OCI-LY7 (cell line): ENCODE measurements around the gene TOM1L2. TPM values are rescaled to one million over a fixed set of nuclear protein-coding genes. Genes with fewer than 3 reads are reported as not detected.

Source experiments
- BruUV-seq: library from RNA; stranded (reverse); fragments of 400-500 nt; replicated peaks from 2 replicates; lab custom pipeline; 2021; lab: Mats Ljungman, UMichigan
- CTCF ChIA-PET: fragments of 300-600 bp; sonication (Branson Sonifier 250); formaldehyde crosslinking; loops from one replicate; lab custom pipeline; 2022; ENCODE audit warnings: antibody characterized with exemption; ENCODE audit not compliant: unreplicated experiment; lab: Charles Lee
- POLR2A ChIA-PET: fragments of 300-600 bp; sonication (Branson Sonifier 250); formaldehyde crosslinking; loops from one replicate; lab custom pipeline; 2022; ENCODE audit warnings: antibody characterized with exemption; lab: Charles Lee
- DNase-seq: peaks from one replicate; pipeline ENCODE4 v3.0.0-alpha.2; 2015; ENCODE audit warnings: low spot score
- H2AFZ ChIP-seq: fragments of 200-600 bp; sonication (generic), shearing (Covaris generic); 2 replicates; pipeline ENCODE4 v1.6.1; 2014; ENCODE audit warnings: mild to moderate bottlenecking, antibody characterized with exemption, low read length, moderate library complexity
- H3K27ac ChIP-seq: fragments of 200-600 bp; sonication (generic); 2 replicates; pipeline ENCODE4 v1.5.1; 2014; ENCODE audit warnings: mixed run types, low read depth, mild to moderate bottlenecking, moderate library complexity, low read length, inconsistent platforms; ENCODE audit not compliant: poor library complexity, severe bottlenecking
- H3K36me3 ChIP-seq: fragments of 200-600 bp; sonication (generic); 2 replicates; pipeline ENCODE4 v1.6.1; 2014; ENCODE audit warnings: mild to moderate bottlenecking, antibody characterized with exemption, low read length, moderate library complexity, mixed read lengths; ENCODE audit not compliant: insufficient read depth
- H3K4me1 ChIP-seq: fragments of 200-600 bp; sonication (generic); 2 replicates; pipeline ENCODE4 v1.5.1; 2014; ENCODE audit warnings: mild to moderate bottlenecking, low read length; ENCODE audit not compliant: insufficient read depth, poor library complexity, severe bottlenecking
- H3K4me2 ChIP-seq: fragments of 200-600 bp; sonication (generic); 2 replicates; pipeline ENCODE4 v1.6.1; 2014; ENCODE audit warnings: mild to moderate bottlenecking, low read length
- H3K4me3 ChIP-seq: fragments of 200-600 bp; sonication (generic); 2 replicates; pipeline ENCODE4 v1.5.1; 2014; ENCODE audit warnings: mild to moderate bottlenecking, low read depth, low read length; ENCODE audit not compliant: poor library complexity, severe bottlenecking
- H3K79me2 ChIP-seq: fragments of 200-600 bp; sonication (generic); 2 replicates; pipeline ENCODE4 v1.6.1; 2016; ENCODE audit warnings: low read depth, mild to moderate bottlenecking, low read length, moderate library complexity, mixed read lengths; ENCODE audit not compliant: insufficient read depth
- H3K9me2 ChIP-seq: fragments of 200-600 bp; sonication (generic); 2 replicates; pipeline ENCODE4 v1.6.1; 2016; ENCODE audit warnings: mild to moderate bottlenecking, low read length, mixed read lengths; ENCODE audit not compliant: insufficient read depth
- H3K9me3 ChIP-seq: fragments of 200-600 bp; sonication (generic); 2 replicates; pipeline ENCODE4 v1.6.1; 2014; ENCODE audit warnings: mild to moderate bottlenecking, mixed run types, low read length, mixed read lengths
- H4K20me1 ChIP-seq: fragments of 200-600 bp; sonication (generic); 2 replicates; pipeline ENCODE4 v1.6.1; 2014; ENCODE audit warnings: mild to moderate bottlenecking, antibody characterized with exemption, low read length, moderate library complexity, mixed read lengths; ENCODE audit not compliant: insufficient read depth
- EZH2phosphoT487 ChIP-seq: fragments of 200-600 bp; sonication (generic); IDR thresholded peaks from 2 replicates; pipeline ENCODE4 v1.6.1; 2018; ENCODE audit warnings: low read depth, borderline replicate concordance, mild to moderate bottlenecking, mixed run types, antibody characterized with exemption, low read length, moderate library complexity, mixed read lengths
- intact Hi-C: fragments of 100-400 bp; cut with micrococcal nuclease; formaldehyde crosslinking; loops from one replicate; pipeline ENCODE4 v1.10.0; 2022; ENCODE audit not compliant: unreplicated experiment
- total RNA-seq, 2 experiments: library from RNA; depleted of rRNA in 1 of 2; stranded (reverse); fragments of >200 nt in 1 of 2; shearing (Covaris generic) in 1 of 2; gene quantifications; 2 replicates each; pipeline ENCODE4 v1.2.3, GENCODE V29; 2014 to 2022
- TF ChIP-seq, protein P1 (sequence below): fragments of 200-600 bp; sonication (generic); conservative IDR thresholded peaks from 2 replicates; pipeline ENCODE4 v1.5.1; 2014; ENCODE audit warnings: mild to moderate bottlenecking, antibody characterized with exemption, low read length, moderate library complexity, mixed read lengths

Gene TOM1L2
- total RNA-seq, 2 experiments from 2014 or later, result 4.9 to 14.3 TPM

DNA sequence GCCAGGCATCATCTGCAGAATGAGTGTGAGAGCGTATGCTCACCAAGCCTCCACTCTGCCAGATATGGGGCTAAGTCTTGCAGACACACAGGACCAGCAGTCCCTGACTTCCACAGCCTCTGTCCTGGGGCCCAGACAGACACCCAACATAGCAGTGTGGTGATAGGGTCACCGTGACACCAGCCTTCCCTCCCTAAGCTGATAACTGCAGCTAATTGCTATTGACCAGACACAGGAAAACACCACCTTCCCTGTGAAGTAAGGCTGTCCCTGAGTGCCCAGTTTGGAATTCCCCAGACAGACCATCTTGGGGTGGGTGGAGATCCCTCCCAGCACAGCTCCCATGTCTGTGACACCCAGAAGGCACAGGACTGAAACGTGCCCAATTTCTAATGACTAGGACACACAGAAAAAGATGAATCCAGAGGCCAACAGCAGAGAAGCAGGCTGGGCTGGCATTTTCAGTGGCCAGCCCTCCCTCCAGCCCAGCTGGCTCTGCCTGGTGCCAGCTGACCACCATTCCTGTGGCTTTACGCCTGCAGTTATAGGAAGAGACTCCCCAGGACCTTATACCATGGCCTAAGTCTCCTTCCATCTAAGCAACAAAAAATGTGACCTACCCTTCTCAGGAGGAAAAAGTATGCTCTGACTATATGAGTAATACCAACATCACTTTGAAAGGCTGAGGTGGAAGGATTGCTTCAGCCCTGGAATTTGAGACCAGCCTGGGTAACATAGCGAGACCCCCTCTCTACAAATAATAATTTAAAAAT is 36.5 kb upstream of the TOM1L2 start:
- Histone ChIP-seq H3K9me3 (no peaks in the 10 kb centered on the region), H3K4me1 (no peaks in the 10 kb centered on the region), H3K4me3 (no peak overlapping the region), H4K20me1 (no peaks in the 10 kb centered on the region), H3K79me2 (no peaks in the 10 kb centered on the region), H3K36me3 (peaks cover 34% of the 10 kb centered on the region), H3K9me2 (no peaks in the 10 kb centered on the region), H3K4me2 (no peak overlapping the region), H2AFZ (no peak overlapping the region), H3K27ac (no peak overlapping the region)
- POLR2A ChIA-PET, result interaction anchor here (0.5 to 1.2 kb wide), 2 partner anchors 8 to 24 kb away, joined by 3 read pairs; no protein-coding TSS in a partner anchor
- DNase-seq, result no peak
- TF ChIP-seq, protein P1, sequence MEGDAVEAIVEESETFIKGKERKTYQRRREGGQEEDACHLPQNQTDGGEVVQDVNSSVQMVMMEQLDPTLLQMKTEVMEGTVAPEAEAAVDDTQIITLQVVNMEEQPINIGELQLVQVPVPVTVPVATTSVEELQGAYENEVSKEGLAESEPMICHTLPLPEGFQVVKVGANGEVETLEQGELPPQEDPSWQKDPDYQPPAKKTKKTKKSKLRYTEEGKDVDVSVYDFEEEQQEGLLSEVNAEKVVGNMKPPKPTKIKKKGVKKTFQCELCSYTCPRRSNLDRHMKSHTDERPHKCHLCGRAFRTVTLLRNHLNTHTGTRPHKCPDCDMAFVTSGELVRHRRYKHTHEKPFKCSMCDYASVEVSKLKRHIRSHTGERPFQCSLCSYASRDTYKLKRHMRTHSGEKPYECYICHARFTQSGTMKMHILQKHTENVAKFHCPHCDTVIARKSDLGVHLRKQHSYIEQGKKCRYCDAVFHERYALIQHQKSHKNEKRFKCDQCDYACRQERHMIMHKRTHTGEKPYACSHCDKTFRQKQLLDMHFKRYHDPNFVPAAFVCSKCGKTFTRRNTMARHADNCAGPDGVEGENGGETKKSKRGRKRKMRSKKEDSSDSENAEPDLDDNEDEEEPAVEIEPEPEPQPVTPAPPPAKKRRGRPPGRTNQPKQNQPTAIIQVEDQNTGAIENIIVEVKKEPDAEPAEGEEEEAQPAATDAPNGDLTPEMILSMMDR, result no peak
- TF ChIP-seq EZH2phosphoT487, result no peak
- BruUV-seq, result no TSS peak
- CTCF ChIA-PET, result no interaction called here
- intact Hi-C loops, result no loop called here

DNA sequence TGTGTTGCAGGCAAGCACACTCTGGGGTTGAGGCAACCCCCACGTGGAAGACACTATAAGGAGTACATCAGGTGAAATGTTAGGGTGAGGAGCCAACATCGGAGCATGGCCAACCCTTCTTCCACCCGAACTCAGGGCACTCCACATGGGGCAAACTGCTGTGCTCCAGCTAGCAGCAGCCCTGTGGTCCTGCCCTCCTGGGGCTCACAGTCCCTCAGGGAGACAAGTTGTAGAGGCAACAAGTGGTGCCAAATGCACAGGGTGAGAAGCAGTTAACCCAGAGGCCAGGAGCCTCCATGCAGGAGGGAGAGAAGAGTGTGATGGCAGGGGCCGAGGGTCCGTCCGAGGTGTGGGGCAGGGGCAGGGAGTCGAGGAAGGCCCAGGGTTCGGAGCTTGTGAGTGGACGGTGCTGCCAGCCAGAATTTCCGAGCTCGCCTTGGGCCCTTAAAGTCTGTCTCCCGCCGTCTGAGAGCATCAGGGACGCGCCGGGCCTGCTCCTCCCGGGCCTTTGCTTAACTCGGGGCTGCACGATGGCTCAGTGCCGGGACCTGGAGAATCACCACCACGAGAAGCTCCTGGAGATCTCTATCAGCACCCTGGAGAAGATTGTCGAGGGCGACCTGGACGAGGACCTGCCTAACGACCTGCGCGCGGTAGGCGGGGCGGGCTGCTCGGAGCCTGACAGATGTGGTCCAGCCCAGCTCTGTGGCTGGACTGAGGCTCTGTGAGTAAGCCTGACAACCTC is 34.5 kb upstream of the TOM1L2 start:
- H3K9me3 ChIP-seq, result no peaks in the 10 kb centered on the region
- BruUV-seq, result no TSS peak
- H2AFZ ChIP-seq, result no peak overlapping the region
- H3K27ac ChIP-seq, result no peak overlapping the region
- no peaks in the 10 kb centered on the region for H3K9me2 ChIP-seq
- TF ChIP-seq, protein P1, result no peak
- no peak for TF ChIP-seq EZH2phosphoT487
- CTCF ChIA-PET, result no interaction called here
- H3K79me2 ChIP-seq, result no peaks in the 10 kb centered on the region
- no peak overlapping the region for H3K4me2 ChIP-seq
- H3K4me3 ChIP-seq, result no peak overlapping the region
- H3K36me3 ChIP-seq, result peaks cover 17% of the 10 kb centered on the region
- no peaks in the 10 kb centered on the region for H3K4me1 ChIP-seq
- H4K20me1 ChIP-seq, result no peaks in the 10 kb centered on the region
- POLR2A ChIA-PET, result no interaction called here
- intact Hi-C loops, result no loop called here
- DNase-seq, result no peak
